ENCODE measurements around the gene TMEM181.

The TMEM181 gene

GRCh38 chr6:158624684-158625682 lies 65.1 kb downstream of the TMEM181 start:
- TF ChIP-seq CTCF (IDR thresholded peaks at IDR 0.05; ENCODE audit: insufficient read depth, missing control alignments): no peak
- FAIRE-seq: no peak
- DNase-seq (ENCODE audit: insufficient read length, low spot score): no peak

GRCh38 chr6:158625881-158626305 lies 66.0 kb downstream of the TMEM181 start:
- DNase-seq (ENCODE audit: insufficient read length, low spot score): no peak
- TF ChIP-seq CTCF (IDR thresholded peaks at IDR 0.05; ENCODE audit: insufficient read depth, missing control alignments): no peak
- FAIRE-seq: no peak

GRCh38 chr6:158626360-158627167 lies 66.7 kb downstream of the TMEM181 start:
- FAIRE-seq (no peak), DNase-seq (ENCODE audit: insufficient read length, low spot score) (no peak)
- TF ChIP-seq CTCF (IDR thresholded peaks at IDR 0.05; ENCODE audit: insufficient read depth, missing control alignments): no peak

GRCh38 chr6:158627168-158627939 lies 67.5 kb downstream of the TMEM181 start:
- TF ChIP-seq CTCF (IDR thresholded peaks at IDR 0.05; ENCODE audit: insufficient read depth, missing control alignments): no peak
- no peak for FAIRE-seq
- no peak for DNase-seq (ENCODE audit: insufficient read length, low spot score)

- no peak for DNase-seq (ENCODE audit: insufficient read length, low spot score)
- no peak for FAIRE-seq
- TF ChIP-seq CTCF (IDR thresholded peaks at IDR 0.05; ENCODE audit: insufficient read depth, missing control alignments): no peak
Measured at GRCh38 chr6:158627940-158628211, 68.0 kb downstream of the TMEM181 start.

- TF ChIP-seq CTCF (IDR thresholded peaks at IDR 0.05; ENCODE audit: insufficient read depth, missing control alignments): no peak
- FAIRE-seq: no peak
- DNase-seq (ENCODE audit: insufficient read length, low spot score): no peak
Measured at GRCh38 chr6:158628542-158628941, 68.7 kb downstream of the TMEM181 start.

Measured in D721Med (cell line).